SU-DHL-6 (cell line): ENCODE data around the gene CEMP1.

Experiments used
- H2AFZ ChIP-seq: fragments of 200-600 bp; sonication (generic); 2 replicates; pipeline ENCODE4 v1.6.1; 2014; ENCODE audit warnings: low read depth, mild to moderate bottlenecking, moderate library complexity, mixed read lengths, antibody characterized with exemption, low read length; ENCODE audit not compliant: severe bottlenecking
- H3F3A ChIP-seq: fragments of 200-600 bp; shearing (Covaris generic); 2 replicates; pipeline ENCODE4 v1.6.0; 2016; ENCODE audit warnings: antibody characterized with exemption, mild to moderate bottlenecking; ENCODE audit not compliant: insufficient read depth
- H3K27ac ChIP-seq: fragments of 200-600 bp; sonication (generic); 2 replicates; pipeline ENCODE4 v1.5.1; 2016; ENCODE audit warnings: low read depth, mild to moderate bottlenecking, low read length, moderate library complexity, mixed read lengths
- H3K27me3 ChIP-seq: fragments of 200-600 bp; sonication (generic), shearing (Covaris generic); 2 replicates; pipeline ENCODE4 v1.6.0; 2014; ENCODE audit warnings: mild to moderate bottlenecking, low read length
- H3K36me3 ChIP-seq: fragments of 200-600 bp; sonication (generic); 2 replicates; pipeline ENCODE4 v1.6.1; 2014; ENCODE audit warnings: mild to moderate bottlenecking, low read length, mixed read lengths
- H3K4me2 ChIP-seq: fragments of 300-600, 200-600 bp; shearing (Covaris generic), sonication (generic); 2 replicates; pipeline ENCODE4 v1.6.0; 2014; ENCODE audit warnings: low read length, low read depth, mild to moderate bottlenecking; ENCODE audit not compliant: poor library complexity, severe bottlenecking
- H3K4me3 ChIP-seq: fragments of 200-600 bp; sonication (generic); 2 replicates; pipeline ENCODE4 v1.5.1; 2014; ENCODE audit warnings: antibody characterized with exemption, low read length, mild to moderate bottlenecking, mixed read lengths; ENCODE audit not compliant: insufficient read depth, poor library complexity, severe bottlenecking
- H3K79me2 ChIP-seq: fragments of 200-600 bp; sonication (generic); 2 replicates; pipeline ENCODE4 v1.6.1; 2014; ENCODE audit warnings: mild to moderate bottlenecking, low read length, moderate library complexity; ENCODE audit not compliant: insufficient read depth
- H3K9ac ChIP-seq: fragments of 200-600 bp; sonication (generic); 2 replicates; pipeline ENCODE4 v1.7.0; 2014; ENCODE audit warnings: mild to moderate bottlenecking, low read length
- H3K9me2 ChIP-seq: fragments of 200-600 bp; sonication (generic); replicated peaks from 2 replicates; pipeline ENCODE4 v1.6.1; 2014; ENCODE audit warnings: low read length; ENCODE audit not compliant: insufficient read depth
- H3K9me3 ChIP-seq: fragments of 200-600 bp; sonication (generic); 2 replicates; pipeline ENCODE4 v1.6.1; 2014; ENCODE audit warnings: low read length, mixed read lengths; ENCODE audit not compliant: insufficient read depth
- H4K20me1 ChIP-seq: fragments of 200-600 bp; sonication (generic); 2 replicates; pipeline ENCODE4 v1.6.1; 2014; ENCODE audit warnings: low read depth, mild to moderate bottlenecking, antibody characterized with exemption, low read length, moderate library complexity, mixed read lengths
- EZH2phosphoT487 ChIP-seq: fragments of 200-600 bp; sonication (generic), shearing (Covaris generic); conservative IDR thresholded peaks from 2 replicates; pipeline ENCODE4 v1.6.1; 2018; ENCODE audit warnings: mild to moderate bottlenecking, antibody characterized with exemption, low read length, moderate library complexity, mixed read lengths
- TF ChIP-seq, protein P1 (sequence below): fragments of 200-600 bp; sonication (generic); IDR thresholded peaks from one replicate; pipeline ENCODE4 v1.5.1; 2017; ENCODE audit warnings: antibody characterized with exemption, mild to moderate bottlenecking, low read length, moderate library complexity; ENCODE audit not compliant: insufficient read depth, poor library complexity, severe bottlenecking

CEMP1 gene

DNA sequence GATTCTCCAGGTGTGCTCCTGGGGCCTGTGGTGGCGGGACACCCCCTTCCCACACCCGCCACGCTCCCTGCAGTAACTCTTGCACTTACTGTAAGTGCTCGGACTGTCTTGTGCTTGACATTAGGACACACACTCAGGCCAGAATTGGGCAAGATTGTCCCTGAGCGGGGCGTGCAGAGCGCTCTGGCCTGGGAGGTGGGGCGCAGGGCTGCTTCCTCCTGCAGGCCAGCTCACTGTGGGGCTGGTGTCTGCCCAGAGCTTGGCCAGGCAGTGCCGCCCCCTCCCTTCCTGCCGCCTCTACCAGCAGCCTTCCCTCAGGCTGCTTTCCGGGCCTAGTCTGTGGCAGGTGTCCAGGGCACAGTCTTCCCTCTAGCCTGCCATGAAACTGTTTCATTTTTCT lies 23.5 kb downstream of the CEMP1 start:
- H2AFZ ChIP-seq = no peak overlapping the region
- H3K36me3 ChIP-seq = no peaks in the 10 kb centered on the region
- H3F3A ChIP-seq = peaks cover 2% of the 10 kb centered on the region; the same call in 1 of the 2 replicates
- no peaks in the 10 kb centered on the region for H3K27me3 ChIP-seq
- H3K4me2 ChIP-seq = no peak overlapping the region
- no peaks in the 10 kb centered on the region for H3K9me2 ChIP-seq
- H3K79me2 ChIP-seq = no peaks in the 10 kb centered on the region
- H3K9ac ChIP-seq = no peak overlapping the region
- no peaks in the 10 kb centered on the region for H3K9me3 ChIP-seq
- TF ChIP-seq, protein P1, sequence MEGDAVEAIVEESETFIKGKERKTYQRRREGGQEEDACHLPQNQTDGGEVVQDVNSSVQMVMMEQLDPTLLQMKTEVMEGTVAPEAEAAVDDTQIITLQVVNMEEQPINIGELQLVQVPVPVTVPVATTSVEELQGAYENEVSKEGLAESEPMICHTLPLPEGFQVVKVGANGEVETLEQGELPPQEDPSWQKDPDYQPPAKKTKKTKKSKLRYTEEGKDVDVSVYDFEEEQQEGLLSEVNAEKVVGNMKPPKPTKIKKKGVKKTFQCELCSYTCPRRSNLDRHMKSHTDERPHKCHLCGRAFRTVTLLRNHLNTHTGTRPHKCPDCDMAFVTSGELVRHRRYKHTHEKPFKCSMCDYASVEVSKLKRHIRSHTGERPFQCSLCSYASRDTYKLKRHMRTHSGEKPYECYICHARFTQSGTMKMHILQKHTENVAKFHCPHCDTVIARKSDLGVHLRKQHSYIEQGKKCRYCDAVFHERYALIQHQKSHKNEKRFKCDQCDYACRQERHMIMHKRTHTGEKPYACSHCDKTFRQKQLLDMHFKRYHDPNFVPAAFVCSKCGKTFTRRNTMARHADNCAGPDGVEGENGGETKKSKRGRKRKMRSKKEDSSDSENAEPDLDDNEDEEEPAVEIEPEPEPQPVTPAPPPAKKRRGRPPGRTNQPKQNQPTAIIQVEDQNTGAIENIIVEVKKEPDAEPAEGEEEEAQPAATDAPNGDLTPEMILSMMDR = no peak
- TF ChIP-seq EZH2phosphoT487 = no peak
- no peaks in the 10 kb centered on the region for H4K20me1 ChIP-seq
- H3K27ac ChIP-seq = no peak overlapping the region
- H3K4me3 ChIP-seq = no peak overlapping the region

DNA sequence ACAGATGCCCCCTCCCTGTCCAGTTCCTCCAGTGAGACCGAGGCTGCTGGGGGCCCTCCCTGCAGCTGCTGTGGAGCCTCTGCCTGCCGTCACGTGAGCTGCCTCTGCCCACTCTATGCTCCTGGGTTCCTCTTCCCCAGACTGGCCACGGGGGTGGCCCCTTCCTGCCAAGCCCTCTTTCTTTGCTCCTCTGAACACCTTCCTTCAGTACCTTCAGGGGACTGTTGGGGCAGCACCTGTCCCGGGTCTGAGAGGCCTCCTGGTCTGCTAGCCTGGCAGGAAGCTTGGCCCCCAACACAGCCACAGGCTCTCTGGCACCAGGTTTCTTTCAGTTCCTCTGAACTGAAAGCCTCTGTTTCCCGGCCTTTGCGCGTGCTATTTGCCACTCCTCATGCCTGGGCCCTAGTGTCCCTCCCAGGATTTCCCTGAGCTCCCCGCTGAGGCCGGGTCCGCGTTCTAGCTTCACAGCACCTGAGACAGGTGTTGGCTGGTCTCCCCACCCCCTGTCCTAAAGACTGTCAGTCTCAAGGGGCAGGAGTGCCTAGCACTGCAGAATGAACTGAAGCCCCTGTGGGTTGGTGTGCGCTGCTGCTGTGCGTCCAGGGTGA lies 24.1 kb downstream of the CEMP1 start:
- no peaks in the 10 kb centered on the region for H3K79me2 ChIP-seq
- H3K4me2 ChIP-seq = no peak overlapping the region
- H3F3A ChIP-seq = peaks cover 2% of the 10 kb centered on the region; the same call in 1 of the 2 replicates
- H2AFZ ChIP-seq = no peak overlapping the region
- no peaks in the 10 kb centered on the region for H4K20me1 ChIP-seq
- H3K27ac ChIP-seq = no peak overlapping the region
- H3K9me3 ChIP-seq = no peaks in the 10 kb centered on the region
- no peaks in the 10 kb centered on the region for H3K9me2 ChIP-seq
- no peaks in the 10 kb centered on the region for H3K36me3 ChIP-seq
- no peak overlapping the region for H3K9ac ChIP-seq
- H3K4me3 ChIP-seq = no peak overlapping the region
- TF ChIP-seq, protein P1 = no peak
- H3K27me3 ChIP-seq = no peaks in the 10 kb centered on the region

DNA sequence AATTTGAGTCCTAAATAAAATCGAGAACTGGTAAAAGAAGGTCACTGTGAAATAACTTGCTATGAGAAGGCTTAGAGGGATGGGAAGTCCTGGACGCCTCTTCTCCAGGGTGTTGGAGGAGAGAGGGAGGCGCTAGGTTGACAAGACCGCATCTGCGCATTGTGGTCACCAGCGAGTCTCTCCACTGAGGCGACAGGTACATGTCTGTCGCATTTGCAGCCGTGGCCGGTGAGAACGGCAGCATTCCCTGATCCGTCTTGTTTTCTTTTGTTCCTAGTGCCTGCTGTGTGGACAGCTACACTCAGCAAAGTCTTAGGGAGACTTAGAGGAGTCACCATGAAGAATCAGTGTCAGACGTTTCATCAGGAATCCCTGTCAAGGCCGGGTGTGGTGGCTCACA lies 25.5 kb downstream of the CEMP1 start:
- H3K4me2 ChIP-seq = no peak overlapping the region
- no peaks in the 10 kb centered on the region for H3K9me3 ChIP-seq
- H3K27ac ChIP-seq = no peak overlapping the region
- H3K27me3 ChIP-seq = no peaks in the 10 kb centered on the region
- H3K9ac ChIP-seq = no peak overlapping the region
- no peaks in the 10 kb centered on the region for H3K36me3 ChIP-seq
- no peak overlapping the region for H3K4me3 ChIP-seq
- no peak overlapping the region for H2AFZ ChIP-seq
- H4K20me1 ChIP-seq = no peaks in the 10 kb centered on the region
- TF ChIP-seq, protein P1 = no peak
- TF ChIP-seq EZH2phosphoT487 = no peak
- no peaks in the 10 kb centered on the region for H3K9me2 ChIP-seq
- H3F3A ChIP-seq = peaks cover 2% of the 10 kb centered on the region; the same call in 1 of the 2 replicates
- no peaks in the 10 kb centered on the region for H3K79me2 ChIP-seq
